Loucy (cell line): ENCODE results near the gene GLG1.

Source experiments
- EZH2phosphoT487 ChIP-seq: fragments of 200-600 bp; IDR thresholded peaks from 2 replicates; pipeline ENCODE4 v1.6.1; 2018; ENCODE audit warnings: antibody characterized with exemption, mild to moderate bottlenecking, moderate library complexity, borderline replicate concordance
- TF ChIP-seq, protein P1 (sequence below): fragments of 200-600 bp; sonication (generic); conservative IDR thresholded peaks from 2 replicates; pipeline ENCODE4 v1.5.1; 2014; ENCODE audit warnings: mild to moderate bottlenecking, antibody characterized with exemption, low read length

DNA sequence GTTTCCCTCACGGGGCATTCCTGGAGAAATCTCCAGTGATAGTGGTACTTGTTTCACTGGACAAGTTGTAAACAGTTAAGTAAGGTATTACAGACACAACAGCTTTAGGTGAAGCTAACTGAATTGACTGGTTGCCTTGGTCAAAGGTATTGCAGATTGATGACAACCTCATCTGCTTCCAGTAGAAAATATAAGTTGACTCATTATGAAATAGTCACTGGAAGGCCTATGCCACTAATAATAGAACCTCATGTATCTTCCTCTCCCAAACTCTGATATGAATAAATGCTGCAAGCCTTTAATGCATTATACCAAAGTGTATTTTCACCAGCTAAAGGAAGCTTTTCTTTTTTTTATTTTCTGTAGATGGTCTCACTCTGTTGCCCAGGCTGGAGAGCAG is 44.8 kb downstream of the GLG1 start:
- TF ChIP-seq, protein P1, sequence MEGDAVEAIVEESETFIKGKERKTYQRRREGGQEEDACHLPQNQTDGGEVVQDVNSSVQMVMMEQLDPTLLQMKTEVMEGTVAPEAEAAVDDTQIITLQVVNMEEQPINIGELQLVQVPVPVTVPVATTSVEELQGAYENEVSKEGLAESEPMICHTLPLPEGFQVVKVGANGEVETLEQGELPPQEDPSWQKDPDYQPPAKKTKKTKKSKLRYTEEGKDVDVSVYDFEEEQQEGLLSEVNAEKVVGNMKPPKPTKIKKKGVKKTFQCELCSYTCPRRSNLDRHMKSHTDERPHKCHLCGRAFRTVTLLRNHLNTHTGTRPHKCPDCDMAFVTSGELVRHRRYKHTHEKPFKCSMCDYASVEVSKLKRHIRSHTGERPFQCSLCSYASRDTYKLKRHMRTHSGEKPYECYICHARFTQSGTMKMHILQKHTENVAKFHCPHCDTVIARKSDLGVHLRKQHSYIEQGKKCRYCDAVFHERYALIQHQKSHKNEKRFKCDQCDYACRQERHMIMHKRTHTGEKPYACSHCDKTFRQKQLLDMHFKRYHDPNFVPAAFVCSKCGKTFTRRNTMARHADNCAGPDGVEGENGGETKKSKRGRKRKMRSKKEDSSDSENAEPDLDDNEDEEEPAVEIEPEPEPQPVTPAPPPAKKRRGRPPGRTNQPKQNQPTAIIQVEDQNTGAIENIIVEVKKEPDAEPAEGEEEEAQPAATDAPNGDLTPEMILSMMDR = no peak
- no peak for TF ChIP-seq EZH2phosphoT487
